DMS 273 (cell line): ENCODE results near the gene SERTAD3.
"Not testable (repeated sequence)": the region's sequence is repeated elsewhere in the genome, so short reads cannot be mapped to it uniquely, and the experiment has no call there.

Experiments
- DNase-seq: peaks from one replicate; lab custom pipeline; 2025; ENCODE audit not compliant: unreplicated experiment; lab: John Stamatoyannopoulos, UW

Gene SERTAD3

GRCh38 chr19:40444000-40444824 is at the start of gene SERTAD3:
TSS of gene SERTAD3 (minus strand) at chr19:40444335. CDS start at chr19:40442080, 2,255 bp downstream.
- DNase-seq, result peak; percentile 98

- no peak for DNase-seq
Observed at GRCh38 chr19:40493778-40494177, 49.6 kb upstream of the SERTAD3 start.

GRCh38 chr19:40492274-40492673 is 48.1 kb upstream of the SERTAD3 start:
- DNase-seq, result no peak

- no peak for DNase-seq
Observed at GRCh38 chr19:40489882-40490230, 45.7 kb upstream of the SERTAD3 start.

- no peak for DNase-seq
Observed at GRCh38 chr19:40486017-40486416, 41.9 kb upstream of the SERTAD3 start.

- not testable (repeated sequence) for DNase-seq
Observed at GRCh38 chr19:40475878-40476644, 31.9 kb upstream of the SERTAD3 start.

GRCh38 chr19:40474737-40475136 is 30.6 kb upstream of the SERTAD3 start:
- DNase-seq, result no peak

GRCh38 chr19:40472516-40472915 is 28.4 kb upstream of the SERTAD3 start:
- DNase-seq, result no peak

GRCh38 chr19:40471111-40471510 is 27.0 kb upstream of the SERTAD3 start:
- DNase-seq, result no peak

- DNase-seq, result no peak
Observed at GRCh38 chr19:40469011-40469410, 24.9 kb upstream of the SERTAD3 start.

- DNase-seq, result peak; percentile 55
Observed at GRCh38 chr19:40466985-40467734, 23.0 kb upstream of the SERTAD3 start, which contains the start of gene SPTBN4. TSS of gene SPTBN4 (plus strand) at chr19:40467001. CDS start at chr19:40472622, 5,621 bp downstream.

GRCh38 chr19:40466219-40466984 is 22.3 kb upstream of the SERTAD3 start:
- DNase-seq, result peak; percentile 38

- DNase-seq, result peak; percentile 100
Observed at GRCh38 chr19:40465557-40466218, 21.6 kb upstream of the SERTAD3 start, which contains the start of gene BLVRB. TSS of gene BLVRB (minus strand) at chr19:40465745. CDS start at chr19:40465688, 57 bp downstream.

GRCh38 chr19:40465025-40465556 is 21.0 kb upstream of the SERTAD3 start:
- no peak for DNase-seq

GRCh38 chr19:40464059-40465024 is 20.2 kb upstream of the SERTAD3 start:
- peak; percentile 94 for DNase-seq

GRCh38 chr19:40463587-40464037 is 19.5 kb upstream of the SERTAD3 start:
- DNase-seq, result not testable (repeated sequence)

GRCh38 chr19:40461669-40462221 is 17.6 kb upstream of the SERTAD3 start:
- no peak for DNase-seq

- no peak for DNase-seq
Observed at GRCh38 chr19:40460185-40460584, 16.1 kb upstream of the SERTAD3 start.
